Mesenteric fat pad (tissue), 1 donor: ENCODE results near the gene PNMA5. TPM values are rescaled to one million over a fixed set of nuclear protein-coding genes. Genes with fewer than 3 reads are reported as not detected.

Experiments used
- DNase-seq: peaks from one replicate; pipeline ENCODE4 v3.0.0-alpha.2; 2020; ENCODE audit warnings: low spot score
- total RNA-seq: library from RNA; stranded (reverse); fragmentation: NEBNext Ultra II Directional; extraction: Animal tissue kit (Norgen Biotek cat#: 25700); gene quantifications from one replicate; pipeline ENCODE4 v1.2.1, GENCODE V29; 2021
- donor health status: DM: yes; HTN: yes; CAD: no.

The PNMA5 gene
- total RNA-seq, 1 donor from 2014 or later, result not detected

DNA sequence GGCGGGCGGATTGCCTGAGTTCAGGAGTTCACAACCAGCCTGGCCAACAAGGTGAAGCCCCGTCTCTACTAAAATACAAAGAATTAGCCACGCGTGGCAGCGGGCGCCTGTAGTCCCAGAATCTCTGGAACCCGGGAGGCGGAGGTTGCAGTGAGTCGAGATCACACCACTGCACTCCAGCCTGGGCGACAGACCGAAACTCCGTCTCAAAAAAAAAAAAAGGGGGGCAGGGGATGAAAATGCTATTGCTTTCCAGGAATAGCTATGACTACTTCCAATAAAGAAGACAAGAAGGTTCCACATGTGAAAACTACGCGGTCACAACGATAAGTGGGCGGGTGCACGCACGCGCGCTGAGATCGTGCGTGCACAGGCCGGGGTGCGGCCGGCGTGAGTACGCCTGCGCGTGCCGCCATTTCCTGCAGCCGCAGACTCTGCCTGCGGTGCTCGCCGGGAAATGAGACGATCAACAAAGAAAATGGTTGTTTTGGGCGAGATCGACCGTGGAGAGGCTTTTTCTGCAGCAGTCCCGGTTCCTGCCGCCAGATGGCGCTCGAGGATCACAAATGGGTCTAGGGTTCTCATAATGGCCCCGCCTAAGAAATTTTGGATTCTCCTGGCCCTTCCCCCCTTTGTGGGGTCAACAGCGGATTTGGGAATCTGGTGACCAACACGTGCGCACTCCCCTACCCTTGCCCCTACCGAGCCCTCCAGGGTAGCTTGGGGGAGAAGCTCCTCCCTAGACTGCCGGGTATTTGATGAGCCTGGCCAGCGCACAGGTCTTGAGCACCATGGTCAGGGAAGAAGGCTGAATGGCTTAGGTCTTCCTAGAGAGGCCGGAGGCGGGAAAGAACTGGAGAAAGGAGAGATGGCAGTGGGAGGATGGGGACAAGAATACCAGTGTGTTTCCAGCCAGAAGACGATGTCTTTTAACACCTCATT is 35.1 kb downstream of the PNMA5 start:
- DNase-seq, result peak; percentile 95

DNA sequence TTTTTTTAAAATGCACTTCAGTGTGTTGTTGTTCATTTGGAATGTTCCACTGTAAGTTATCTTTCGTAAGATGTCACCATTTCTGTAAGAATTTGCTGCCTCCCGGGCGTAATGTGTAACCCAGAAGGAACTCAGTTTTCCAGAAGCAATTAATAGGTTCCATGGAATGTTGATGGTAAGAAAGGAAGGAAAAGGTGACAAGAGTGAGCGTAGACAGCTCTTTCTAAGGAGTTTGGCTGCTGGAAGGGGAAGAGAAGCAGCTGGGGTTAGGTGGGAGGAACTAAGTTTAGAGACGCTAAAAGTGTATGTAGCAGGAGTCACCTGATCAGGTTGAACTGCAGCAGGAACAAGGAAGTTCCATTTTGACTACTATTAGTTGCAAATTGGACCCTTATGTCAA is 35.9 kb downstream of the PNMA5 start:
- no peak for DNase-seq

DNA sequence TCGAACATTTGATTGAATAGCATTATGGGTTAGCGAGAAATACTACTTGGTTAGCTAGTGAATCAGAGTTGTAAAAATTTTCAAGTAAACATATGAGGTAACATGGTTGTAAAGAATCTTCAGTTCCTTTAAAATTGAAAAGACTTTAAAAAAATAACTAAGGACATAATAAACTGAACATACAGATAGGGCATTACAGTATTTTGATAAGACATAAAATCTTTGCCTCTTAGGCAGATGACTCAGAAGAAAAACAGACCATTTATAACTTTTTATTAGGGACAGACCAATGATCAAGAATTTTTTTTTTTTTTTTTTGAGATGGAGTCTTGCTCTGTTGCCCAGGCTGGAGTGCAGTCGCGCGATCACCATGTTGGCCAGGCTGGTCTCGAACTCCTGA is 43.1 kb downstream of the PNMA5 start:
- DNase-seq, result no peak

DNA sequence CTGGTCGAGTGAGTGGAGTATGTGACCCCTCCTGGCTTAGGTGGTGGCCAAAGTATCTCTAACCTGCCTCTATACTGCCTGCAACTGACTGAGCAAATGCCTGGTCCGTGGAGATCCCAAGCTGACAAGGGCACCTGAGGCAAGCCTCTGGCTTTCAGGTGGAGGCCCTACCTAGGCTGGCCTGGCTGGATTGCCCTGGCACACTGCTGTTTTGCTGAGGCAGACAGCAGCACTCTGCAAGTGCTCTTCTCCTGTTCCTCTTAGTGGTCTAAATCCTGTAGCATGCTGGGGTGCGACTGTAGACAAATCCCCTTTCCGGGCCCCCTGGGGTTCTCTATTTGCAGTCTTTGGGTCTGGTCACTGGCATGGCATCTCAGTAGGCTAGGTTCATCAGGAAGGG is 44.8 kb downstream of the PNMA5 start:
- no peak for DNase-seq

DNA sequence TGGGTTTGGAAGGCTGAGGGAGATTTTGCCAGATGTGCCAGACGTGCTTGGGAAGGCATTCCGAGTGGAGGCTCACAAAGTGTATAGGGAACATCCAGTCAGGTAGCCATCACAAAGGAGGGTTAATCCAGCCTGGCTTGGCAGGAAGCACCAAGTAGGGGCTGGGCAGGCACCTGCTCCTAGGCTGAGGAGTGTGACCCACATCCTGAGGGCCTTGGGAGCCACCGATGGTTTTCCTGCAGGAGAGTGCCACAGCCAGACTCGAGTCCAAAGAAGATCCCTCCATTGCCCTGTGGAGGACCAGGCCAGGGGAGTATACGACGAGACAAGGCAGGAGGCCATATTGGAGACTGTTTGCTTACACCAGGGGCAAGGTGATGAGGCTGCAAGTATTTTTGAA is 47.2 kb downstream of the PNMA5 start:
- no peak for DNase-seq

DNA sequence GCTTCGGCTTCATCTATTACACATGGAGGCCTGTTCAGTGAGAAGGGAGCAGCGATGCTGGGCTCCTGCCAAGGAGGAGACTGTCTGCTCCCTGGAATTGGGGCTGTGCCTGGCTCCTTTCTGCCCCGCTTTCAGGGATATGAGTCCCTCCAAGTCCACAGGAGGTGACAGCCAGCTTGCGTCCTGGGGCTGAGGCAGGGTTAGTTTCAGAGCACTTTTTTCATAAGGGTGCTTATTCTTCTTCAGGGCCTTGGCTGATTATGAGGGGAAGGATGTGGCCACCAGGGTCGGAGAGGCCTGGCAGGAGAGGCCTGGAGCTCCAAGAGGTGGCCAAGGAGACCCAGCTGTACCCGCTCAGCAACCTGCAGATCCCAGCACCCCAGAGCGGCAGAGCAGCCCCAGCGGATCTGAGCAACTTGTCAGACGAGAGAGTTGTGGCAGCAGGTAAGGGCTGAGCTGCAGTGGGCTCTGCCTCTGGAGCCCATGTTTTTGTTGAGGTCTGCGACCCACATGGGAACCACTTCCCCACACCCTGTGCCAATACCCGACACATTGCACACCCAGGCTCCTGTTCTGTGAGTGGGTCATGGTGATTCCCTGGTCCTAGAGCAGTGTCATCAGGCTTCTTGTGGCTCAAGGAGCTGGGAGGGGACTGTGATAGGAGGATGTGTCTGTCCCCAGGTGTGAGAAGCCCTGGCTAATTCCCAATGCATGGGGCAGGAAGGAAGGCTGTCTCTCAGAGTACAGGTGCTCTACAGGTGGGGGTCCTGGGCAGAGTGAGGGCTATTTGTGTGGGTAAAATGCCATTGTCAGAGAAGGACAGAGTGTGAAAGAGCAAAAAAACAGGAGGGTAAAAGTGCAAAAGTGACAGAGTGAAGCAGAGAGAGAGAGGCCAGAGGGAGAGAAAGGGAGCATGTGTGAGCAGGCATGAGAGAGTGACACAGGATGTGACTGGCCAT is 48.6 kb downstream of the PNMA5 start:
- DNase-seq, result no peak

DNA sequence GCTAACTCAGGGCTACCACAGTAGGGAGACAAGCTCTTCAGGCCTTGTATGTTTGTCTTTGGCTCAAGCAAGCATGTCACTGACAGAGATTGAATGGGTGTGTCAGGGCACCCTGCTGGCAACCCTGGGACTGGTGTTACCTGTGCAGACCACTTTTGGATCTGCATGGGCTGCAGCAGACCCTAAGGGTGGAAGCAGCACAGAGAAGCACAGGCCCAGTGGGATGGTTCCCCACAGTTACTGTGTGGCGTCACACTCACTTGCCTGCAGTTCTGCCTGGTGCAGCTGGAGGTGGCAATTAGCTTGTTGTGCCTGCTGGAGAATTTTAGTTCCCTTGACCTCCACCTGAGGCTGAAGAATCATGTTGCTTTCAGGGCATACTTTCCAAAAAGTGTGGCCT is 50.1 kb downstream of the PNMA5 start:
- no peak for DNase-seq

DNA sequence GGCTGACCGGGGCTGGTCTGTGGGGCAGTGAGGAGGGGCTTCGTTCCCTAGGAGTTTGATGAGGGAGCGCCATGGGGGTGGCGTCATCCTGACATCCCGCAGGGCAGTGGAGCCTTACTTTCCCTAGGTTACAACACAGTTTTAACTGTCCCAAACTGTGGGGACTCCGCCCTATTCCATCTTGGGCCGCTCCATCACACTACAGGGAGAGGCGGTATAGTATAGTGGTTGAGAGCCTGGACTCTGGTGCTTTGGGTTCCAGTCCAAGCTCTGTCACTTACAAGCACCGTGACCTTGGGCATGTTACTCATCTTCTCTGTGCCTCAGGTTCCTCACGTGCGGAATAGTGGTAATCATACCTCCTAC is 51.9 kb downstream of the PNMA5 start:
- no peak for DNase-seq

DNA sequence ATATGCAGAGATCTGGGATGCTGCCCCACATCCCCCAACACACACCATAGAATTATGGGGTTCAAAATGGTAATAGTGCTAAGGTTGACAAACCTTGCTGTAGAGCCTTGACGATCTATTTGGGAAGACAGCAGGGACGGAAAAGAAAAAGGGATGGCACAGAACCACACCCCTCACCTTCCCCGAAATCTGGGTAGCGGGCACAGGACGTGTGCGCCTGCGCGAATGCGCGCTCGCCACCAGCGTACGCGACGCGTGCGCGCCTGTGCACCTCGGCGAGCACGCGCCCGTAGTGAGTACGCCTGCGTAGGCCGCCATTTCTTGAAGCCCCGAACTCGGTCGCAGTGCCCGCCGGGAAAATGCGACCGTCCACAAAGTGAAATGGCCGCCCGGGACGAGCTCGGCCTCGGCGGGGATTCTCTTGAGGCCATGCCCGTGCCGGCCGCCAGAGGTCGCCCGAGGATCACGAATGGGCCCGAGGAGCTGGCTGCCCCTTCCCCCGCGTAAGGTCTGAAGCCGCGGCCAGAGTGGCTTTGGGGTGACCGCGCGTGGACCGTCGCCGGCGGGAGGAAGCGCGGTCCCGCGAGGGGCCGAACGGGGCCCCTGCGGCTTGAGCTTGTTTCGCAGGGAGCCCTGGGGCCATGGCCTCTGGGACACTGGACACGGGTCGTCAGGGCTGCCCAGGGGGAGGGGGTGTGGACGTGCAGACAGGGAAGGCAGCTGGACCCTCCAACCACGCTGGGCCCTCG is 52.4 kb downstream of the PNMA5 start:
- peak; percentile 96 for DNase-seq

Other genes starting within 250 kb of the PNMA5 start
- gene MAGEA2, start 240.3 kb downstream of the PNMA5 start, total RNA-seq, result not detected
- gene CSAG3, start 234.9 kb downstream of the PNMA5 start, total RNA-seq, result not detected
- gene MAGEA6, start 224.4 kb downstream of the PNMA5 start, total RNA-seq, result not detected
- 22.1 TPM for gene CETN2, start 163.4 kb downstream of the PNMA5 start, total RNA-seq
- gene NSDHL, start 163.1 kb downstream of the PNMA5 start, total RNA-seq, result 35.4 TPM
- gene ZNF185, start 96.0 kb downstream of the PNMA5 start, total RNA-seq, result 6.3 TPM
- gene PNMA3, start 62.4 kb upstream of the PNMA5 start, total RNA-seq, result 0.22 TPM
- 2.5 TPM for gene PNMA6A, start 78.3 kb upstream of the PNMA5 start, total RNA-seq
- gene MAGEA1, start 185.2 kb upstream of the PNMA5 start, total RNA-seq, result not detected